Subcutaneous adipose tissue (tissue), 4 donors: ENCODE data around the gene CDHR2. TPM values are rescaled to one million over a fixed set of nuclear protein-coding genes. Genes with fewer than 3 reads are reported as not detected.

Experiments used
- CTCF ChIP-seq: fragments of 450-650 bp; IDR thresholded peaks from one replicate; pipeline ENCODE4 v1.5.1; 2016; ENCODE audit warnings: low read depth, mild to moderate bottlenecking, control low read depth, antibody characterized with exemption, moderate library complexity
- total RNA-seq, 4 donors: library from RNA; depleted of rRNA; stranded (reverse); fragments of >200 nt; gene quantifications; one replicate each; pipeline ENCODE4 v1.1.0, GENCODE V29; 2016

The CDHR2 gene
- total RNA-seq, 4 donors from 2014 or later: 0.17 TPM; not detected in 3

GRCh38 chr5:176575066-176575465 is 25.9 kb downstream of the CDHR2 start:
- TF ChIP-seq CTCF: no peak

GRCh38 chr5:176575488-176576422 is 26.6 kb downstream of the CDHR2 start:
- no peak for TF ChIP-seq CTCF

- no peak for TF ChIP-seq CTCF
Observed at GRCh38 chr5:176577312-176578176, 28.4 kb downstream of the CDHR2 start.

GRCh38 chr5:176578391-176578808 is 29.3 kb downstream of the CDHR2 start:
- TF ChIP-seq CTCF: no peak

- TF ChIP-seq CTCF: no peak
Observed at GRCh38 chr5:176579323-176579722, 30.2 kb downstream of the CDHR2 start.

GRCh38 chr5:176581361-176581760 is 32.2 kb downstream of the CDHR2 start:
- TF ChIP-seq CTCF: no peak

GRCh38 chr5:176583076-176583475 is 33.9 kb downstream of the CDHR2 start:
- no peak for TF ChIP-seq CTCF
